Activated gamma-delta T cell treated with Interleukin-2 at 50 U/mL for 16 hours (primary cell): ENCODE data around the gene MGAT1.

Source experiments
- DNase-seq: peaks from one replicate; pipeline ENCODE4 v3.0.0-alpha.2; 2020

The MGAT1 gene

GRCh38 chr5:180823940-180824629 lies 21.5 kb upstream of the MGAT1 start:
- no peak for DNase-seq

DNA sequence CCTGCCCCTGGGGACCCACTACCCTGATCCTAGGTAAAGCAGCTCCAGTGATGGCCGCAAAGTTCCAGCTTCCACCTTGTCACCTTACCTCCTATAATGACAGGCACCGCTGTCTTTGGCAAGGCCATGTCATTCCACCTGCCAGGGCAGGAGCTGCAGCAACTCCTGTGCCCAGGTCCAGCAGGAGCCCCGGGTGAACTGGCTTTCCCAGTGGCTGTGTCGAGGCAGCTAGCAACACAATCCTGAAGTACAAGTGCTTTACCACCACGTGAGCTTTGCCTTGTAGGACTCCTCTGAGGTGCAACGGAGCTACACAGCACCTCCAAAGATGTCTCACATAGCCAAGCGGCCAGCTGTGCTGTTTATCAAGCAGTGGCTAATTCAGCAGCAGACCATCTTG lies 20.7 kb upstream of the MGAT1 start:
- no peak for DNase-seq

- no peak for DNase-seq
Observed at GRCh38 chr5:180821538-180821937, 18.9 kb upstream of the MGAT1 start.

GRCh38 chr5:180820788-180821321 lies 18.2 kb upstream of the MGAT1 start:
- DNase-seq: no peak

- DNase-seq: no peak
Observed at GRCh38 chr5:180818677-180819341, 16.2 kb upstream of the MGAT1 start.

DNA sequence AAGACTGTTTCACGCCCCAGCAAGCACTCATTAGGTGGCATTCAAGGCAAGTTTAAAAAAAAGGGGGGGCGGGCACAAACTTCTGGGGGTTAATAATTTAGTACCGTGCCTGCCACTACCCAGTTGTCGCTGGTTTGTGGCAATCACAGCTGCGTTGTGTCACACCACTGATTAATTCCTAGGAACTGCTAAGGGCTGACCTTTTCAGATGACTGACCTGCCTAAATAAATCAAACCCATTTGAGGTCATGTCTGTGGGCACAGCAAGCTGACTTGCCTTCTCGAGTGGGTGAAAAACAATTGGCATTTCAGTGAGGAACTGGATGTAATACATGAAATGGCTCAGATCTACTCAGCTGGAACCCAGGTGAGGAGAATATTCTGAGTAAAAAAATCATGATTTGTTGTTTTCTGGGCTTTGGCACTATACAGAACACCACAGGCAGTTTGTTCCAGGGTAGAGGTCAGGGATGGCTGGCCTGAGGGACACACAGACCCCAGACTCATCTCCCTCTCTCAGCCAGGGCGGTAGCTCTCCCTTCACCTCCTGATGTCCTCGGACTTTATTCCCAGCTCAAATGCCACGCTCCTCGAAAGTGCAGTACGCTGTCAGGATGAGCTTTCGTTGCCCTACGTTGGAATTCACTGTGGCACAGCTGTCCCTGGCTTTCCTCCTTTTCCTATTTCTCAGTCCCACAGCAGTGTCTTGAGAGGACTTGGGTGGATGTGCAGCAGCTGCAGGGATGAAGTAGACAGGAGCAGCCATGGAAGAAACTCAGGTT lies 15.5 kb upstream of the MGAT1 start:
- DNase-seq: no peak

- DNase-seq: no peak
Observed at GRCh38 chr5:180816608-180817534, 14.3 kb upstream of the MGAT1 start.

DNA sequence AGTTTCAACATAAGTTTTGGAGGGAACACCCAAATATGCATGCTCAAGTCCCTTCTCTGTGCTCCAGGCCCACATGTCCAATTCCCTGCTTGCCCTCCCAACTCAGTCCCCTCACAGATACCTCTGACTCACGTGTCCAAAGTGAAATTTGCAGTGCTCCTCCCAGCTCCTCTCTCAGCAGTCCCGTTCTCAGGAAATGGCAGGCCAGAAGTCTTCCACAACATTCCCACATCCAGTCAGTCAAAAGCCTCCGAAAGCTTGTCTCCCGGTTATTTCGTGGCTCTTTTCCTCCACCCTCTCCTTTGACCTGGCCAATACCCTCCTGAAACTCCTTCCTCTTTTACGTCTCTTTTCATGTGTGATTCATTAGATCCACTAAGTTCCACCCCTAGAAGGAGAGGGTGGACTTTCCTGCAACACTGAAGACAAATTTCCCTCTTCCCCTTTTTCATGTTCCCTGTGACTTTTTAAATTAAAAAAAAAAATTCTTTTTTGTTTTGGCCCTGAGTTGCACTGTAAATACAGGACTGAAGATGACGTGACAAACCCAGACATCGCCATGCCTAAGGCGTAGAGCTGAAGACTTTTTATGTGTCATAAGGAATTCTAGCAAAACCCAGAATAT lies 12.8 kb upstream of the MGAT1 start:
- DNase-seq: no peak

GRCh38 chr5:180813420-180813819 lies 10.8 kb upstream of the MGAT1 start:
- DNase-seq: no peak

DNA sequence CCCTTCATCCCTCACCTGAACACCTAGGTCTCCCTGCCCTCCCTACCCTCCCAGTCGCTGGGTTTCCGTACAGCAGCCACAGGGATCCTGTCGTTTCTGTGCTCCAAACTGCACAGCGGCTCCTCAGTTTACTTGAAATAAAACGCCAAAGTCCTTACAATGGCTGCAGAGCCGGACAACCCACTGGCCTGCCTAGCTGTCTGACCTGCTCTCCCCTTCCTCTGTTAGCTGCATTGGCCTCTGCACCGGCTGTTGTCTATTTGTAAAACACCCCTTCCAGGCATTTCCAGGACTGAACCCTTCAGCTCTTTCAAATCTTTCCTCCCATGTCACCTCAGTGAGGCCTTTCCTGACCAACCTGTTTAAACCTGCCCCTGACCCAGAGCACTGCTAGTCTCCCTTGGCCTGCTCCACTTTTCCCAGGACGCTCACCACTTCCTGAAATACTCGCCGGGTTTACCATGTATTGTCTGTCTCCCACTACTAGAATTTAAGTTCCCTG lies 9.1 kb upstream of the MGAT1 start:
- no peak for DNase-seq

DNA sequence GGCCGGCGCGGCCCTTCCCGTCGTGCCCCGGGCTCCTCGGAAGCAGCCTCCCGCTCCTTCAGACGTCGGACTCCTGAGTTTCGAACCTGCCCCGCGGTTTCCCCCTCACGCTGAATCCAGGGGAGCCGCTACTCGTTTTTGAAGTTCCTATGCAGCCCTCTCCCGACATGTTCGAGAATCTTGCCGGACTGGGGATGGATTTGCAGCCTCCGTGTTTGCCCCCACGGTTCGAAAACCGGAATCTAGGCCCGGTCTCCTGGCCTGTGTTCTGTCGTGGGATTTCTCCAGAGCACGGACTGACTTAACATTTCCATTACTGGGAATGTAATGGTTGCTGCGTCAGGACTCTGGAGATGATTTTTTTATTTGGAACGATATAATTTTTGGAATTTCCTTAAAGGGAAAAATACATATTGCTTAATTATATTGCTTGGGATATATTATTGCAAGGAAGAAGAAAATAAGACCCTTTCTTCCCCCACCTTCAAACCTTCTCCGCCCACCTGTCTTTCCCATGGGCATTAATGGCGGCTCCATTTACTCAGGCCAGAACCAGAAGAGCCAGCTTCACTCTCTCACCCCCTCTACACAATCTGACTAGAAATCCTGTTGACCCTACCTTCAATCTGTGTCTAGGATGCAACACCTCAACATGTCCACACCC lies 8.5 kb upstream of the MGAT1 start:
- DNase-seq: no peak

DNA sequence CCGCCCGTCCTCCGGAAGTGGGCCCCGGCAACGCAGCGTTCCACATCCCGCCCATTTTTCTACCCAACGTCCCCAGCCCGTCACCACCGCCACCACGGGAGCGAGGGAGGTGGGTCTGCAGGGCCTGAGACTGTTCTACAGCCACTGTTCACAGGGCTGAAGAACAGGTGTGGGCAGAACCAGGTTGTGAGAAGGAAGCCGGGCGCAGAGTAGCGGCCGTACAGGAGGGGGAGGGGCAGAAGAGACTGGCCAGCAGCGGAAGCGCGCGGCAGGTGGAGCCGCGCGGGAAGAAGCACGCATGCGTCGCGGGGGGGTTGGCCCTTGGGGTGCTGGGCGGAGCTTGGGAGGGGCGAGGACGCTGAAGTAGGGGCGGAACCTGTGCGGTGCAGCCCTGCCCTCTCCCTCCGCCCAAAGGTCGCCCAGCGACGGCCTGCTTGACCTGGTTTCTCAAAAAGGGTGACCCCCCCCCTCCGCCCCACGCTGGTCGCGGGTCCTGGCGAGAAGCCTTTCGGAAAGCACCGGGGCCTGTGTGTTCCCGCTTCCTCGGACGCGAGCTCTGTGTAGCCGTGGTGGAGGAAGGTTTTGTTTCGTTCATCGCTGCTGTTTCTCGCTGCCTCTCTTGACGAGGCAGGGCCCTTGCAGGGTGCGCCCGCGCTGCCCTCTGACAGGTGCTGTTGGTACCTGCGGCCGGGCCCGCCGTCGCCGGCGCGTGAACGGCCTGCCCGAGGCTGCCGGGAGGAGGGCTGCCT lies 7.8 kb upstream of the MGAT1 start:
- peak; percentile 96 for DNase-seq

DNA sequence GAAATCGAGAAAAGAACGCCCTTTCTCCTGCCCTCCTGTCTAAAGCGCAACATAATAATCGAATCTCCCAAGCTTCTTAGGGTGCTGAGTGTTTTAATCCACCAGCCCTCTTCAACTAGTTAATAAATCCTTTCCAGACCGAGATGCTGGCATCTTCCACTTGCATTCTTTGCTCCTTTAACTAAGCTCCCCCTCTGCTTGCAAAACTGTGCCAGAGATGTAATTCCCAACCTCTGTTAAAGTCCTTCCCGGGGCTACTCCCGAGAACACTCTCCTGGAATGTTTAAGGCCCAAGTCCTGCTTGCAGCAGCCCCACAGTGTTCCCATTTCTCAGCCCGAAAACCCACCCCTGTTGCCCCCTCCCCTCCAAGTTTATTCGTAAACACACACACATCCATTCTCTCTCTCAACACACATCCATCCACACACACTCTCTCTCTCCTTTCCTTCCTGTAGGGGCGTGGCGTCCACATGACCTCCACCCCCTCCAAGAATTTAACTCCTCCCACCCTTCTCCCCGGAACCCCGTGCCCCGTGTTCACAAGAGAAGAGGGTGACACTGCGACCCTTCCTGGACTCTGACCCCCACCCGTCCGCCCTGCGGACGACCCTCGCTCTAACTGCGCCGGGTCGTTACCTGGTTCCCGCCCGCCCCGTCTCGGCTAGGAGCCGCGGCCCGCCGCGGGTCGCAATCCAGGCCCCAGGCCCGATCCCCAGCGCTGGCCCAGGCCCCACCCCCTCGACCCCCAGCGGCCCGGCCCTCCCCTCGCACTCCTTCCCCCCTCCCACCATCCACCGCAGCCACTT lies 7.0 kb upstream of the MGAT1 start:
- peak; percentile 85 for DNase-seq

GRCh38 chr5:180808461-180809000 lies 5.9 kb upstream of the MGAT1 start:
- DNase-seq: no peak

DNA sequence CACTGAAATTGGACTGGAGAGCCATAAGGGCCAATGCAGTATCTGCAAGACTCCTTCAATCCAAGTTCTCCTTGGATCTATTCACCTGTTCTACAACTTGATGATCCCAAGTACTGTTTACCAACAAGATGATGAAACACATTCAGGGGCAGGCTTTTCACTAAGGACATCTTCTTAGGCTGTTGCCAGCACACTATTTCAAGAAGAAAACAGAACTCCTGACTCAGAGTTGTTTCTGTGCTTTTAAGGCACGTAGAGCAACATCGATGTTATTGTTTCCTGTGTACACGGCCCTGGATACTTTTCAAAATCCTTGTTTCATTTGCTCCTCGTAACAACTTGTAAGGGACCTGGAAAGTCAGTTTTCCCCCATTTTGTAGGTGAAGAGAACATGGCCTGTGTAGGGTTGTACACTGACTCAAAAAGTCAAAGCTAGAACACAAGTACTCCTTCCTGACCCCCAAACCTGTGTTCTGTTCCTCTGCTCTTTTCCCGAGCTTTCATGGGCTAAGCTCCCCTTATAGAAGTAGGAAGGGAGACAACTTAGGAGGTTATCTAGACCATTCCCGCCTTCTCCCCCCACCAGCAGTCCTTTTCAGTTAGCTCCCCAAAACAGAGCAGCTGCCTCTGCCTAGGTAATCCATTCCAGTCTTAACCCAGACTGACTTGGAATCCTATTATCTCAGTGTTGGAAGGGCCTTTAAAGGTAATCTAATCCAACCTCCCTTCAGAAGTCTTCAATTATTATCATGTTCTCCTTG lies 5.2 kb upstream of the MGAT1 start:
- DNase-seq: no peak

GRCh38 chr5:180807046-180807445 lies 4.4 kb upstream of the MGAT1 start:
- no peak for DNase-seq

DNA sequence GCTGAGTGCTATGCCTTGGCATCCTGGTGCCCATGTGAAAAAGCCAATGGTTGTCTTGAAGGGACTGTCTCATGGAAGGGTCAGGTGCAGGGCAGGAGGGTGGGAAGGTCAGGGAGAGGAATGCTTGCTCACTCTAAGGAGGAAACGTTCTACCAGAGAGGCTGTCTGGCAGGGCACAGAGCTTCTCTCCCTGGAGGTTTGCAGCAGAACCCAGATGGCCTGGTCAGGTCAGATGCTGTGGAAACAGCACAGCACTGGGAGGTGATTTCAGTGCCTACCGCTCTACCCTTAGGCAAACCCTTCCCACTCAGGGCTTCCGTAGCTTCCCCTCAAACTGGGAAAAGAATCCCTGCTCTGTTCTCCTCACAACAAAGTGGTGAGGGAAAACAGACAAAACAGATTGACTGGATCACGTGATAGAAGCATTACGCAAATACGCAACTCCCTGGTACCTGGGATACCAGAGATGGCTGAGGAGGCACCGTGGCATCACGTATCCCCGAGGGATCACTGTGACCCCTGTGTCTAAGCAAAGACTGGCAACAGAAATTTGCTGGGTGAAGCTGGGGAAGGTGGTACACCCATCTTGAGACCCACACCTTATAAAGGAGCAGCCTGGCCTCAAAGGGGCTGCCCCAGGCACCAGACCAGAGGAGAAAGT lies 3.9 kb upstream of the MGAT1 start:
- DNase-seq: no peak

- DNase-seq: peak; percentile 31
Observed at GRCh38 chr5:180804129-180804618, 1.6 kb upstream of the MGAT1 start.
